H1 (cell line): ENCODE results near the gene TKFC. TPM values are rescaled to one million over a fixed set of nuclear protein-coding genes. Genes with fewer than 3 reads are reported as not detected.

Source experiments
- ATF2 ChIP-seq: IDR thresholded peaks from 2 replicates; pipeline ENCODE4 v1.6.1; 2012; ENCODE audit warnings: low read length, inconsistent platforms
- CHD1 ChIP-seq: IDR thresholded peaks from 2 replicates; pipeline ENCODE4 v1.6.1; 2012; ENCODE audit warnings: low read depth, low read length, improper control_type of control experiment
- CHD2 ChIP-seq: IDR thresholded peaks from 2 replicates; pipeline ENCODE4 v1.6.1; 2012; ENCODE audit warnings: low read length, improper control_type of control experiment
- MAX ChIP-seq: IDR thresholded peaks from 2 replicates; pipeline ENCODE4 v1.6.1; 2012; ENCODE audit warnings: inconsistent platforms
- TAF1 ChIP-seq: IDR thresholded peaks from 2 replicates; pipeline ENCODE4 v1.6.1; 2011; ENCODE audit warnings: mild to moderate bottlenecking, low read depth, low read length
- polyA plus RNA-seq, 7 experiments: library from polyadenylated mRNA; depleted of rRNA in 3 of 7; stranded (reverse) in 5 of 7; unstranded in 2 of 7; fragments of >200 nt in 5 of 7; fragments of 200-250 nt in 2 of 7; gene quantifications; 1 replicate in 5 of 7; 2 replicates in 1 of 7; 4 replicates in 1 of 7; pipeline versions ENCODE4 v1.2.1 to v1.2.3, GENCODE V29; 2011 to 2013; ENCODE audit warnings: missing spikeins in 2 of 7, mixed read lengths in 2 of 7
- total RNA-seq: library from RNA; stranded (reverse); fragmentation: NEBNext Ultra II Directional; extraction: Animal tissue kit (Norgen Biotek cat#: 25700); gene quantifications from 2 replicates; pipeline ENCODE4 v1.2.1, GENCODE V29; 2021

Gene TKFC
- total and polyA plus RNA-seq, 2 of the 8 experiments (the other 6 are each of a cell fraction or from before 2014, with no cell fraction given): 53.5 to 55.0 TPM

GRCh38 chr11:61368646-61369045 lies 35.6 kb downstream of the TKFC start (continued):
- TF ChIP-seq MAX (no peak), CHD2 (no peak), TAF1 (no peak), CHD1 (no peak), ATF2 (no peak)
